ENCODE results near the gene POGZ.

The POGZ gene

DNA sequence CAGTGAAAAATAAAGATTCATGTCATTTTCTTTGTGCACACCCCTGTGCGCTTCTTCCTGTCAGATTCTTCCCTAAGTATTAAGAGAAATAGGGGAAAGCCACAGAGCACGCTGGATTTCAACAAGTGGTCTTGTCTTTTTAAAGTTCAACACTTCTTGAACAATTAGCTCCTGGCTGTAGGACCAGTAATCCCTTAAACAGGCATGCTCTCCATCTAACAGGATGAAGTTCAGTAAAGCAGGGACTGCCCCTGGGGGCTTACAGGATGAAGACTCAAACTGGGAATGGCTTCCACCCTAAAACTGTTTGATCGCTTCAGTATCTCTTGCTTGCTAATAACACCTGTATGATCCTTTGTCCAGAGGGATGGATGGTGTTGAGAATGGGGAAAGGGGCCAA lies 55.7 kb downstream of the POGZ start:
- 90% methylated on average over 3 of the region's 3 CpGs for WGBS

DNA sequence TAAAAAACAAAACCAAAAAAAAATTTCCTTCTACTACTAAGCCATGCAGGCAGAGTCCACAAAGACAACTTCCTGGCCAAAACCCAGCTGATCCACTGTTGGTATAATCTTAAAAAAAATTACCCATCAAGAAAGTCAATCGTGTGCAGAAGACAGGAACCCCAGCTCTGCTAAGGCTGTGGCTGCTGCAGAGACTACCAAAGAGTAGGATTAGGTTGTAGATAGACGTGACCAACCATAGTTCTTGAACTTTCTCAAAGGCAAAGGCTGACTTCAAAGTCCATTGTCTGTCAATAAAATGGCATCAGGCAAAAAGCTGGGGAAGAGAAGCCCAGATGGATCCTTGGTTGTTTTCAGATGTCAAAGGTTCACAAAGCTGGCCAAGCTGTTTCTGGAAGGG lies 56.5 kb downstream of the POGZ start:
- no peak overlapping the region for H3K4me2 ChIP-seq (ENCODE audit: low read length, poor library complexity, severe bottlenecking)
- H2AK5ac ChIP-seq (ENCODE audit: low read length, severe bottlenecking), result no peak overlapping the region
- 85% methylated on average over 2 of the region's 2 CpGs for WGBS

More for the DNA sequence above, 55.7 kb downstream of the POGZ start:
- Histone ChIP-seq H3K27me3 (ENCODE audit: control insufficient read depth in 1 of 2, insufficient read depth in 1 of 2, low read length in 2 of 2) (no peaks in the 10 kb centered on the region), H3K9ac (ENCODE audit: low read length) (no peak overlapping the region), H2AK5ac (ENCODE audit: low read length, severe bottlenecking) (no peak overlapping the region), H4K91ac (ENCODE audit: low read length) (no peak overlapping the region), H3K4ac (ENCODE audit: low read depth in 1 of 2, low read length in 2 of 2) (no peak overlapping the region), H4K8ac (ENCODE audit: low read length) (no peak overlapping the region), H3K14ac (ENCODE audit: low read length in 2 of 2) (no peak overlapping the region), H3K4me1 (ENCODE audit: control insufficient read depth, insufficient read depth, low read depth, low read length) (peaks cover 4% of the 10 kb centered on the region), H3K36me3 (ENCODE audit: control insufficient read depth in 1 of 2, insufficient read depth in 2 of 2, low read depth in 1 of 2, low read length in 2 of 2) (peaks cover 44 to 77% of the 10 kb centered on the region in 2 experiments), H3K9me3 (ENCODE audit: control insufficient read depth, low read length) (no peaks in the 10 kb centered on the region), H2BK12ac (ENCODE audit: low read length in 2 of 2) (no peak overlapping the region), H2BK5ac (ENCODE audit: low read depth, low read length, poor library complexity, severe bottlenecking) (no peak overlapping the region), H3K27ac (ENCODE audit: low read length, poor library complexity, severe bottlenecking) (no peak overlapping the region), H3K4me3 (ENCODE audit: insufficient read depth in 1 of 2, low read depth in 1 of 2, low read length in 2 of 2) (no peak overlapping the region), H3K18ac (ENCODE audit: low read depth in 1 of 2, low read length in 2 of 2) (no peak overlapping the region), H2AFZ (ENCODE audit: low read depth, low read length) (no peak overlapping the region), H2BK15ac (ENCODE audit: low read depth, poor library complexity, severe bottlenecking) (no peak overlapping the region), H3K79me1 (replicated peaks; ENCODE audit: low read length, poor library complexity, severe bottlenecking) (peaks cover 21% of the 10 kb centered on the region), H3K4me2 (ENCODE audit: low read length, poor library complexity, severe bottlenecking) (no peak overlapping the region), H3K23ac (ENCODE audit: low read length in 2 of 2) (no peak overlapping the region), H2BK120ac (ENCODE audit: low read depth, low read length) (no peak overlapping the region)
- no peak for DNase-seq

DNA sequence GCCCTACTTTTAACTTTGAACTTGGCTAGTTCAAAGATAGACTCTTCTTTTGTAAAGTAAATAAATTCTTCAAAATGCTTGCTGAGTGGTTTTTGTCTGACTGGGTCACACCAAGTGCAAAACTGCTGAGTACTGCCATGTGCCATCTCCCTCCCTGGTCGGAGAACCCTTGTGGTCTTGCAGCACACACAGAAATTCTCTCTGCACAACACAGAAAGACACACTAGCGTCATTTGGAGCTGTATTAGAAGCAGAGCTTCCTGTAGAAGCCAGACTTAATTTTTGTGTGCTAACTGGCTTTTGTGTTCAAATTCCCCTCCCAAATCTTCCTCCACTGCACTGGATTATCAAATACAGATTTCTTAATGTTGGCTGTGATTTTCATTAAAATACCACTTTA lies 57.4 kb downstream of the POGZ start:
- no peak overlapping the region for H3K27ac ChIP-seq (ENCODE audit: low read length, poor library complexity, severe bottlenecking)
- no peak overlapping the region for H2BK120ac ChIP-seq (ENCODE audit: low read depth, low read length)
- 100% methylated on average over 2 of the region's 2 CpGs for WGBS
- H4K91ac ChIP-seq (ENCODE audit: low read length), result no peak overlapping the region
- H3K27me3 ChIP-seq (ENCODE audit: control insufficient read depth in 1 of 2, insufficient read depth in 1 of 2, low read length in 2 of 2), result no peaks in the 10 kb centered on the region
- H3K4ac ChIP-seq (ENCODE audit: low read depth in 1 of 2, low read length in 2 of 2), result no peak overlapping the region
- H3K23ac ChIP-seq (ENCODE audit: low read length in 2 of 2), result no peak overlapping the region
- H2BK12ac ChIP-seq (ENCODE audit: low read length in 2 of 2), result no peak overlapping the region
- peaks cover 13% of the 10 kb centered on the region for H3K79me1 ChIP-seq (replicated peaks; ENCODE audit: low read length, poor library complexity, severe bottlenecking)
- no peak overlapping the region for H3K4me2 ChIP-seq (ENCODE audit: low read length, poor library complexity, severe bottlenecking)
- no peak overlapping the region for H2BK5ac ChIP-seq (ENCODE audit: low read depth, low read length, poor library complexity, severe bottlenecking)
- no peak overlapping the region for H3K4me3 ChIP-seq (ENCODE audit: insufficient read depth in 1 of 2, low read depth in 1 of 2, low read length in 2 of 2)
- H3K18ac ChIP-seq (ENCODE audit: low read depth in 1 of 2, low read length in 2 of 2), result no peak overlapping the region
- peaks cover 29 to 59% of the 10 kb centered on the region in 2 experiments for H3K36me3 ChIP-seq (ENCODE audit: control insufficient read depth in 1 of 2, insufficient read depth in 2 of 2, low read depth in 1 of 2, low read length in 2 of 2)
- no peak overlapping the region for H3K14ac ChIP-seq (ENCODE audit: low read length in 2 of 2)
- H3K4me1 ChIP-seq (ENCODE audit: control insufficient read depth, insufficient read depth, low read depth, low read length), result peaks cover 4% of the 10 kb centered on the region
- peak overlapping the region; percentile 22 for H3K9ac ChIP-seq (ENCODE audit: low read length)
- no peak for DNase-seq
- no peaks in the 10 kb centered on the region for H3K9me3 ChIP-seq (ENCODE audit: control insufficient read depth, low read length)
- H2BK15ac ChIP-seq (ENCODE audit: low read depth, poor library complexity, severe bottlenecking), result no peak overlapping the region
- no peak overlapping the region for H2AK5ac ChIP-seq (ENCODE audit: low read length, severe bottlenecking)
- H2AFZ ChIP-seq (ENCODE audit: low read depth, low read length), result no peak overlapping the region
- H4K8ac ChIP-seq (ENCODE audit: low read length), result no peak overlapping the region

More for the DNA sequence above, 56.5 kb downstream of the POGZ start:
- H3K79me1 ChIP-seq (replicated peaks; ENCODE audit: low read length, poor library complexity, severe bottlenecking), result peaks cover 16% of the 10 kb centered on the region
- no peak overlapping the region for H2BK12ac ChIP-seq (ENCODE audit: low read length in 2 of 2)
- no peak overlapping the region for H3K4ac ChIP-seq (ENCODE audit: low read depth in 1 of 2, low read length in 2 of 2)
- H3K23ac ChIP-seq (ENCODE audit: low read length in 2 of 2), result no peak overlapping the region
- H2BK5ac ChIP-seq (ENCODE audit: low read depth, low read length, poor library complexity, severe bottlenecking), result no peak overlapping the region
- no peak overlapping the region for H2AFZ ChIP-seq (ENCODE audit: low read depth, low read length)
- no peak overlapping the region for H3K27ac ChIP-seq (ENCODE audit: low read length, poor library complexity, severe bottlenecking)
- no peak overlapping the region for H3K14ac ChIP-seq (ENCODE audit: low read length in 2 of 2)
- DNase-seq, result no peak
- no peaks in the 10 kb centered on the region for H3K27me3 ChIP-seq (ENCODE audit: control insufficient read depth in 1 of 2, insufficient read depth in 1 of 2, low read length in 2 of 2)
- no peak overlapping the region for H2BK15ac ChIP-seq (ENCODE audit: low read depth, poor library complexity, severe bottlenecking)
- peaks cover 4% of the 10 kb centered on the region for H3K4me1 ChIP-seq (ENCODE audit: control insufficient read depth, insufficient read depth, low read depth, low read length)
- H4K8ac ChIP-seq (ENCODE audit: low read length), result no peak overlapping the region
- H3K9me3 ChIP-seq (ENCODE audit: control insufficient read depth, low read length), result no peaks in the 10 kb centered on the region
- no peak overlapping the region for H3K9ac ChIP-seq (ENCODE audit: low read length)
- H3K18ac ChIP-seq (ENCODE audit: low read depth in 1 of 2, low read length in 2 of 2), result no peak overlapping the region
- no peak overlapping the region for H4K91ac ChIP-seq (ENCODE audit: low read length)
- no peak overlapping the region for H2BK120ac ChIP-seq (ENCODE audit: low read depth, low read length)
- H3K4me3 ChIP-seq (ENCODE audit: insufficient read depth in 1 of 2, low read depth in 1 of 2, low read length in 2 of 2), result no peak overlapping the region
- peaks cover 36 to 68% of the 10 kb centered on the region in 2 experiments for H3K36me3 ChIP-seq (ENCODE audit: control insufficient read depth in 1 of 2, insufficient read depth in 2 of 2, low read depth in 1 of 2, low read length in 2 of 2)

DNA sequence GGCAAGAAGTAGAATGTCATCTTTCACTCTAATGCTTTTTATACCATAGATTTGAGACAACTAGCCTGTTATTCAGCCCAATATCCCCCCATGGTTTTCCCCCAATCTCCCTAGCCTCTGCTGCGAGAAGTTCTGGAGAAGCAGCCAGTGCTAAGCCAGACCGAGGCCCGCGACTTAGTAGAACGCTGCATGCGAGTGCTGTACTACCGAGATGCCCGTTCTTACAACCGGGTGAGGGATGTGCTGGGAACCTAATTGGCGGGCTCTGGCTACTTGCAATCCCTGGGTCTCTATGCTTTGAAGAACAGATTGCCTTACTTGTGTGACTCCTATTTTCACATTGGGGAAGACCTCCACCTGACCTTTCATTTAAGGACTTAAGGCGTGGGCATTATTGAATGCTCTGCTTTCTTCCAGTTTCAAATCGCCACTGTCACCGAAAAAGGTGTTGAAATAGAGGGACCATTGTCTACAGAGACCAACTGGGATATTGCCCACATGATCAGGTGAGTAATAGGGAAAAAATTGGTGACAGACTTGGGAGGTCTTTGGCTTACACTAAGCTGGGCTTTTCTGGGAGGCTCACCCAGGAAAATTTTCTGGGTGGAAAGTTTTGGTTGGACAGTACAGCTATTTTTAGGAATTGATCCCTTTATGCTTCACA lies 58.0 kb downstream of the POGZ start:
- peaks cover 26 to 53% of the 10 kb centered on the region in 2 experiments for H3K36me3 ChIP-seq (ENCODE audit: control insufficient read depth in 1 of 2, insufficient read depth in 2 of 2, low read depth in 1 of 2, low read length in 2 of 2)
- H3K79me1 ChIP-seq (replicated peaks; ENCODE audit: low read length, poor library complexity, severe bottlenecking), result peaks cover 13% of the 10 kb centered on the region
- H3K9ac ChIP-seq (ENCODE audit: low read length), result peak overlapping the region; percentile 96
- peak; percentile 49 for DNase-seq
- H3K27me3 ChIP-seq (ENCODE audit: control insufficient read depth in 1 of 2, insufficient read depth in 1 of 2, low read length in 2 of 2), result no peaks in the 10 kb centered on the region
- no peak overlapping the region for H3K18ac ChIP-seq (ENCODE audit: low read depth in 1 of 2, low read length in 2 of 2)
- no peak overlapping the region for H2AK5ac ChIP-seq (ENCODE audit: low read length, severe bottlenecking)
- H2BK15ac ChIP-seq (ENCODE audit: low read depth, poor library complexity, severe bottlenecking), result no peak overlapping the region
- H2AFZ ChIP-seq (ENCODE audit: low read depth, low read length), result no peak overlapping the region
- no peak overlapping the region for H2BK5ac ChIP-seq (ENCODE audit: low read depth, low read length, poor library complexity, severe bottlenecking)
- peak overlapping the region in 1 of 2 experiments; percentile 94 for H3K4me3 ChIP-seq (ENCODE audit: insufficient read depth in 1 of 2, low read depth in 1 of 2, low read length in 2 of 2)
- no peak overlapping the region for H2BK120ac ChIP-seq (ENCODE audit: low read depth, low read length)
- no peak overlapping the region for H3K27ac ChIP-seq (ENCODE audit: low read length, poor library complexity, severe bottlenecking)
- no peak overlapping the region for H3K4ac ChIP-seq (ENCODE audit: low read depth in 1 of 2, low read length in 2 of 2)
- no peak overlapping the region for H3K14ac ChIP-seq (ENCODE audit: low read length in 2 of 2)
- H3K4me1 ChIP-seq (ENCODE audit: control insufficient read depth, insufficient read depth, low read depth, low read length), result peaks cover 4% of the 10 kb centered on the region
- no peak overlapping the region for H2BK12ac ChIP-seq (ENCODE audit: low read length in 2 of 2)
- no peak overlapping the region for H4K8ac ChIP-seq (ENCODE audit: low read length)
- H4K91ac ChIP-seq (ENCODE audit: low read length), result no peak overlapping the region
- no peak overlapping the region for H3K4me2 ChIP-seq (ENCODE audit: low read length, poor library complexity, severe bottlenecking)
- H3K9me3 ChIP-seq (ENCODE audit: control insufficient read depth, low read length), result no peaks in the 10 kb centered on the region
- 94% methylated on average over 13 of the region's 13 CpGs for WGBS
- no peak overlapping the region for H3K23ac ChIP-seq (ENCODE audit: low read length in 2 of 2)
